Neuronal stem cell (in vitro differentiated cells): Measurements from ENCODE around the gene MUC5AC.

Source experiments
- DNase-seq: peaks from one replicate; pipeline ENCODE4 v3.0.0-alpha.2; 2013; ENCODE audit warnings: low spot score
- H2AFZ ChIP-seq: one replicate; pipeline ENCODE4 v1.6.1; 2013; ENCODE audit warnings: mild to moderate bottlenecking, low read length, inconsistent platforms
- H2AK5ac ChIP-seq: 2 replicates; pipeline ENCODE4 v1.6.1; 2013; ENCODE audit warnings: low read depth, mild to moderate bottlenecking, inconsistent platforms, low read length, moderate library complexity, mixed read lengths
- H2BK120ac ChIP-seq: 2 replicates; pipeline ENCODE4 v1.6.1; 2013; ENCODE audit warnings: low read depth, mild to moderate bottlenecking, inconsistent platforms, low read length, moderate library complexity, mixed read lengths
- H2BK12ac ChIP-seq: one replicate; pipeline ENCODE4 v1.6.1; 2013; ENCODE audit warnings: low read length, inconsistent platforms
- H2BK15ac ChIP-seq: 2 replicates; pipeline ENCODE4 v1.6.1; 2013; ENCODE audit warnings: mild to moderate bottlenecking, low read length, inconsistent platforms, mixed read lengths
- H2BK5ac ChIP-seq: one replicate; pipeline ENCODE4 v1.6.1; 2013; ENCODE audit warnings: inconsistent platforms, mild to moderate bottlenecking, low read length, moderate library complexity
- H3K14ac ChIP-seq: one replicate; pipeline ENCODE4 v1.6.1; 2013; ENCODE audit warnings: low read length, inconsistent platforms
- H3K18ac ChIP-seq: 2 replicates; pipeline ENCODE4 v1.6.1; 2013; ENCODE audit warnings: low read length, inconsistent platforms
- H3K23ac ChIP-seq: 2 replicates; pipeline ENCODE4 v1.6.1; 2013; ENCODE audit warnings: low read depth, mild to moderate bottlenecking, mixed read lengths, low read length, inconsistent platforms; ENCODE audit not compliant: poor library complexity
- H3K27ac ChIP-seq: replicated peaks from 3 replicates; pipeline ENCODE4 v1.5.1; 2013; ENCODE audit warnings: low read length, inconsistent platforms
- H3K27me3 ChIP-seq, 3 experiments: 2 replicates each; pipeline ENCODE4 v1.6.1; 2013; ENCODE audit warnings: low read length in 3 of 3, mild to moderate bottlenecking in 2 of 3, inconsistent platforms in 1 of 3, low read depth in 1 of 3, mixed read lengths in 1 of 3, moderate library complexity in 1 of 3; ENCODE audit not compliant: control insufficient read depth in 3 of 3, insufficient read depth in 3 of 3
- H3K36me3 ChIP-seq, 2 donors: replicated peaks in 1 of 2; 2 replicates each; pipeline ENCODE4 v1.6.1; 2013; ENCODE audit warnings: low read length in 2 of 2; ENCODE audit not compliant: control insufficient read depth in 2 of 2, insufficient read depth in 2 of 2
- H3K4ac ChIP-seq: 2 replicates; pipeline ENCODE4 v1.6.1; 2013; ENCODE audit warnings: inconsistent platforms, mild to moderate bottlenecking, low read length, moderate library complexity
- H3K4me1 ChIP-seq, 2 donors: 1 replicate in 1 of 2; 2 replicates in 1 of 2; pipeline ENCODE4 v1.6.1; 2013; ENCODE audit warnings: low read length in 2 of 2, low read depth in 1 of 2; ENCODE audit not compliant: control insufficient read depth in 2 of 2, insufficient read depth in 1 of 2
- H3K4me2 ChIP-seq: one replicate; pipeline ENCODE4 v1.6.1; 2013; ENCODE audit warnings: mild to moderate bottlenecking, low read length, inconsistent platforms; ENCODE audit not compliant: insufficient read depth, poor library complexity, severe bottlenecking
- H3K4me3 ChIP-seq, 2 donors: 2 replicates each; pipeline ENCODE4 v1.5.1; 2013; ENCODE audit warnings: low read length in 2 of 2, mild to moderate bottlenecking in 2 of 2, inconsistent platforms in 1 of 2, moderate library complexity in 1 of 2
- H3K79me1 ChIP-seq: one replicate; pipeline ENCODE4 v1.6.1; 2013; ENCODE audit warnings: low read depth, mild to moderate bottlenecking, inconsistent platforms, low read length, moderate library complexity
- H3K9ac ChIP-seq: one replicate; pipeline ENCODE4 v1.6.1; 2013; ENCODE audit warnings: mild to moderate bottlenecking, low read depth, low read length, inconsistent platforms; ENCODE audit not compliant: poor library complexity
- H3K9me3 ChIP-seq, 2 donors: replicated peaks in 1 of 2; 2 replicates each; pipeline versions ENCODE3 to v1.6.1; 2013; ENCODE audit warnings: low read length in 2 of 2, mild to moderate bottlenecking in 2 of 2, inconsistent platforms in 1 of 2, low read depth in 1 of 2, mixed read lengths in 1 of 2, moderate library complexity in 1 of 2; ENCODE audit not compliant: control insufficient read depth in 2 of 2, insufficient read depth in 1 of 2
- H4K8ac ChIP-seq: one replicate; pipeline ENCODE4 v1.6.1; 2013; ENCODE audit warnings: low read depth, mild to moderate bottlenecking, inconsistent platforms, low read length, moderate library complexity
- H4K91ac ChIP-seq: one replicate; pipeline ENCODE4 v1.6.1; 2013; ENCODE audit warnings: low read length, low read depth, mild to moderate bottlenecking, inconsistent platforms; ENCODE audit not compliant: poor library complexity
- WGBS, 2 donors: extraction: QIAGEN DNeasy Blood & Tissue Kit; methylation state at CpG; one replicate each; pipeline ENCODE4 v1.1.7; 2013; ENCODE audit warnings: missing lambda C conversion rate in 2 of 2, mixed read lengths in 1 of 2; ENCODE audit not compliant: insufficient read length in 2 of 2, insufficient replicate concordance in 1 of 2; ENCODE audit errors: extremely low coverage in 2 of 2; 5-methylcytosine and 5-hydroxymethylcytosine counted together

MUC5AC gene

DNA sequence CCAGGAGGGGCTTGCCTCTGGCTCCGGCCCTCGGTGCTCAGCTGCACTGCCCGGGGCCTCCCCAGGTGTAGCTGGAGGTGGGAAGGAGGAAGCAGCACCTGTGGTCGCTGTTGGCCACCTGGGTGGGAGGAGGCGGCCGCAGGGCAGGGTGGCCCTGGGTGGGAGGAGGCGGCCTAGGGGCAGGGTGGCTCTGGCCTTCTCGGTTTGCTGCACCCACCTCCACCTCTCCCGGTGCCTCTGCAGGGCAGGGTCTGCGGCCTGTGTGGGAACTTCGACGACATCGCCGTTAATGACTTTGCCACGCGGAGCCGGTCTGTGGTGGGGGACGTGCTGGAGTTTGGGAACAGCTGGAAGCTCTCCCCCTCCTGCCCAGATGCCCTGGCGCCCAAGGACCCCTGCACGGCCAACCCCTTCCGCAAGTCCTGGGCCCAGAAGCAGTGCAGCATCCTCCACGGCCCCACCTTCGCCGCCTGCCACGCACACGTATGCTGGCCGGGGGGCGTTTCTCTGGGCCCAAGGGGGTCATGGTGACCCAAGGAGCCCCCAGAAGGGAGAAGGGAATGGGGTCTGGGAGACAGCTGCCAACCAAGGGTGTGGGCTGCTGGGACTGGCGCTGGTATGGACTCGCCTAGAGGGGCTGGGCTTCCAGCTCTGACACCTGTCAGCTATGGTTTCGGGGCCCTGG, 20.6 kb downstream of the MUC5AC start:
- Histone ChIP-seq H3K36me3 (no peaks in the 10 kb centered on the region), H3K79me1 (no peaks in the 10 kb centered on the region), H2AK5ac (no peak overlapping the region), H2BK5ac (no peak overlapping the region), H3K4me3 (no peak overlapping the region), H3K27me3 (no peaks in the 10 kb centered on the region), H3K14ac (peak overlapping the region; percentile 56), H3K23ac (no peak overlapping the region), H4K8ac (no peak overlapping the region), H2AFZ (no peak overlapping the region), H2BK12ac (no peak overlapping the region), H2BK15ac (no peak overlapping the region), H3K27ac (no peak overlapping the region), H4K91ac (no peak overlapping the region), H3K4me1 (no peaks in the 10 kb centered on the region), H2BK120ac (no peak overlapping the region), H3K9me3 (peaks cover 0 to 27% of the 10 kb centered on the region in 2 donors), H3K4me2 (no peak overlapping the region), H3K18ac (peak overlapping the region; percentile 57), H3K4ac (no peak overlapping the region), H3K9ac (no peak overlapping the region)
- WGBS, 2 donors, result no CpG with 5 or more reads among the region's 31 CpGs
- DNase-seq, result no peak

DNA sequence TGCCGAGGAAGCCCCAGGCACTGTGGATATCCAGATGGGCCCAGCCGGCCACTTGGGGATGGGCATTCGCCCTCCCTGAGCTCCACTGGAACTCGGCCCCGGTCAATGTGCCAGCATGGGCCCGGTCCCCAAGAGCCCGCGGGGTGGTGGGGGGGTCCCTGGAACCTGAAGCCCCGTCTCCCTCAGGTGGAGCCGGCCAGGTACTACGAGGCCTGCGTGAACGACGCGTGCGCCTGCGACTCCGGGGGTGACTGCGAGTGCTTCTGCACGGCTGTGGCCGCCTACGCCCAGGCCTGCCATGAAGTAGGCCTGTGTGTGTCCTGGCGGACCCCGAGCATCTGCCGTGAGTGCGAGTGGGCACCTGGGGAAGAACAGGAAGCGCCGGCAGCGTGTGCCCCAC, 21.2 kb downstream of the MUC5AC start:
- H4K8ac ChIP-seq, result no peak overlapping the region
- H3K9me3 ChIP-seq, result peaks cover 0 to 27% of the 10 kb centered on the region in 2 donors
- no peak overlapping the region for H2BK12ac ChIP-seq
- WGBS, 2 donors, result no CpG with 5 or more reads among the region's 29 CpGs
- H2AFZ ChIP-seq, result no peak overlapping the region
- H3K14ac ChIP-seq, result no peak overlapping the region
- H3K4me2 ChIP-seq, result no peak overlapping the region
- no peaks in the 10 kb centered on the region for H3K79me1 ChIP-seq
- H2AK5ac ChIP-seq, result no peak overlapping the region
- H2BK5ac ChIP-seq, result no peak overlapping the region
- H3K4me1 ChIP-seq, result no peaks in the 10 kb centered on the region
- H2BK15ac ChIP-seq, result no peak overlapping the region
- peak overlapping the region; percentile 64 for H3K18ac ChIP-seq
- H3K9ac ChIP-seq, result no peak overlapping the region
- H3K23ac ChIP-seq, result no peak overlapping the region
- no peak overlapping the region for H3K4me3 ChIP-seq
- H2BK120ac ChIP-seq, result no peak overlapping the region
- DNase-seq, result no peak
- no peak overlapping the region for H3K27ac ChIP-seq
- no peak overlapping the region for H3K4ac ChIP-seq
- H3K36me3 ChIP-seq, result no peaks in the 10 kb centered on the region
- no peak overlapping the region for H4K91ac ChIP-seq
- no peaks in the 10 kb centered on the region for H3K27me3 ChIP-seq

DNA sequence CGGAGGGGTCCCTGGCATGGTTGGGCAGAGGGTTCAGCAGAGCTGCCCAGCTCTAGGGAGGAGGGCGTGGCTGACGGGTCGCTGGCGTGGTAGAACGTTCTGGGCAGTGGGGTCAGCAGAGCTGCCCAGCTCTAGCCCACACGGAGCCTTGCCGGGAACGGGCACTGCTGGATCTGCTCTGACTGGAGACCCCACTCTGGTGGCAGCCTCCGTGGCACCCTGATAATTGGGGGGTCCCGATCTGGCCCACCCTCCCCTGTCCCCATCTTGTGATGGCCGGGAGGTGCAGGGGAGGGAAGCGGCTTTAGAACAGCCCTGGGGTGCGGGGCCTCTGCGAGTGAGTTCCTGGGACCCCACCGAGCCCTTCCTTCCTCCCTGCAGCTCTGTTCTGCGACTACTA, 21.9 kb downstream of the MUC5AC start:
- no peaks in the 10 kb centered on the region for H3K27me3 ChIP-seq
- no peak overlapping the region for H4K8ac ChIP-seq
- no peaks in the 10 kb centered on the region for H3K79me1 ChIP-seq
- no peak overlapping the region for H2BK15ac ChIP-seq
- no peak overlapping the region for H3K4ac ChIP-seq
- no peak overlapping the region for H3K14ac ChIP-seq
- no peak overlapping the region for H3K9ac ChIP-seq
- H3K9me3 ChIP-seq, result peaks cover 0 to 24% of the 10 kb centered on the region in 2 donors
- no peak overlapping the region for H2BK120ac ChIP-seq
- no peak overlapping the region for H2BK12ac ChIP-seq
- no peak overlapping the region for H3K4me3 ChIP-seq
- no peak for DNase-seq
- no CpG with 5 or more reads among the region's 17 CpGs for WGBS, 2 donors
- peak overlapping the region; percentile 48 for H3K18ac ChIP-seq
- no peak overlapping the region for H3K23ac ChIP-seq
- no peak overlapping the region for H2BK5ac ChIP-seq
- H3K36me3 ChIP-seq, result no peaks in the 10 kb centered on the region
- H2AK5ac ChIP-seq, result no peak overlapping the region
- no peak overlapping the region for H3K4me2 ChIP-seq
- no peak overlapping the region for H3K27ac ChIP-seq
- H2AFZ ChIP-seq, result no peak overlapping the region
- no peaks in the 10 kb centered on the region for H3K4me1 ChIP-seq
- H4K91ac ChIP-seq, result no peak overlapping the region

DNA sequence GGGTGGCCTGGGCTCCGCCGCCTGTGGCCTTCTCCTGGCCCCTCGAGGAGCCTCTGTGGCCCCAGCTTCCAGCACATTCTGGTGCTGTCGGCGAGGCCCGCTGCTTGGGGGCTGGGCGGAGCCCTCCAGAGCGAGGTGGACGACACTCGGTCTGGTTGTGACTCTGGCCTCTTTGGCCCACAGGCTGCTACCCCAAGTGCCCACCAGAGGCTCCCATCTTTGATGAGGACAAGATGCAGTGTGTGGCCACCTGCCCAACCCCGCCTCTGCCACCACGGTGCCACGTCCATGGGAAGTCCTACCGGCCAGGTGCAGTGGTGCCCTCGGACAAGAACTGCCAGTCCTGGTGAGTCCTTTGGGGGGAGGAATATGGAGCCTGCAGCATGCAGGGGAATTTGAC, 22.4 kb downstream of the MUC5AC start:
- H3K18ac ChIP-seq, result no peak overlapping the region
- H2BK15ac ChIP-seq, result no peak overlapping the region
- H3K27ac ChIP-seq, result no peak overlapping the region
- no peak overlapping the region for H3K4me3 ChIP-seq
- no peak for DNase-seq
- no peak overlapping the region for H2AFZ ChIP-seq
- no CpG with 5 or more reads among the region's 15 CpGs for WGBS, 2 donors
- H3K23ac ChIP-seq, result no peak overlapping the region
- no peak overlapping the region for H2BK12ac ChIP-seq
- H3K9me3 ChIP-seq, result peaks cover 0 to 21% of the 10 kb centered on the region in 2 donors
- no peak overlapping the region for H2BK5ac ChIP-seq
- no peak overlapping the region for H4K91ac ChIP-seq
- no peak overlapping the region for H2BK120ac ChIP-seq
- H3K9ac ChIP-seq, result no peak overlapping the region
- no peaks in the 10 kb centered on the region for H3K79me1 ChIP-seq
- H4K8ac ChIP-seq, result no peak overlapping the region
- no peaks in the 10 kb centered on the region for H3K4me1 ChIP-seq
- peak overlapping the region; percentile 8 for H3K14ac ChIP-seq
- no peaks in the 10 kb centered on the region for H3K27me3 ChIP-seq
- no peaks in the 10 kb centered on the region for H3K36me3 ChIP-seq
- no peak overlapping the region for H2AK5ac ChIP-seq
- no peak overlapping the region for H3K4ac ChIP-seq
- no peak overlapping the region for H3K4me2 ChIP-seq
